Stimulated activated CD4-positive, alpha-beta T cell treated with anti-CD3 and anti-CD28 coated beads, Interleukin-1b, Interleukin-23, amount 100 ng/mL, for 48 hours (primary cell): ENCODE measurements around the gene PTPRD.

ENCODE experiments used
- DNase-seq: peaks from one replicate; pipeline ENCODE4 v3.0.0-alpha.2; 2020

The PTPRD gene

GRCh38 chr9:10045598-10045997 lies 567.2 kb downstream of the PTPRD start:
- no peak for DNase-seq

- DNase-seq, result no peak
Observed at GRCh38 chr9:10041726-10042229, 571.0 kb downstream of the PTPRD start.

GRCh38 chr9:10036095-10036494 lies 576.7 kb downstream of the PTPRD start:
- DNase-seq, result no peak

- no peak for DNase-seq
Observed at GRCh38 chr9:10032166-10032565, 580.6 kb downstream of the PTPRD start.

GRCh38 chr9:10026443-10026984 lies 586.3 kb downstream of the PTPRD start:
- DNase-seq, result no peak

- DNase-seq, result no peak
Observed at GRCh38 chr9:10015755-10016154, 597.0 kb downstream of the PTPRD start.

GRCh38 chr9:10014889-10015288 lies 597.9 kb downstream of the PTPRD start:
- no peak for DNase-seq

- no peak for DNase-seq
Observed at GRCh38 chr9:10009401-10009800, 603.4 kb downstream of the PTPRD start.

- no peak for DNase-seq
Observed at GRCh38 chr9:10008101-10008799, 604.6 kb downstream of the PTPRD start.

- DNase-seq, result no peak
Observed at GRCh38 chr9:10007356-10007755, 605.4 kb downstream of the PTPRD start.

GRCh38 chr9:10005206-10005605 lies 607.6 kb downstream of the PTPRD start:
- DNase-seq, result no peak

GRCh38 chr9:10003047-10003446 lies 609.8 kb downstream of the PTPRD start:
- no peak for DNase-seq

GRCh38 chr9:10000669-10001068 lies 612.1 kb downstream of the PTPRD start:
- no peak for DNase-seq

GRCh38 chr9:9998491-9999287 lies 614.1 kb downstream of the PTPRD start:
- DNase-seq, result no peak

GRCh38 chr9:9997585-9997984 lies 615.2 kb downstream of the PTPRD start:
- DNase-seq, result no peak

GRCh38 chr9:9996259-9996658 lies 616.5 kb downstream of the PTPRD start:
- no peak for DNase-seq

- no peak for DNase-seq
Observed at GRCh38 chr9:9992936-9993335, 619.9 kb downstream of the PTPRD start.

- no peak for DNase-seq
Observed at GRCh38 chr9:9973062-9973461, 639.7 kb downstream of the PTPRD start.

- DNase-seq, result no peak
Observed at GRCh38 chr9:9970514-9970913, 642.3 kb downstream of the PTPRD start.

GRCh38 chr9:9963841-9964240 lies 649.0 kb downstream of the PTPRD start:
- no peak for DNase-seq

GRCh38 chr9:9961934-9962333 lies 650.9 kb downstream of the PTPRD start:
- DNase-seq, result no peak

- DNase-seq, result no peak
Observed at GRCh38 chr9:9961487-9961886, 651.3 kb downstream of the PTPRD start.

- no peak for DNase-seq
Observed at GRCh38 chr9:9951556-9952160, 661.1 kb downstream of the PTPRD start.

- DNase-seq, result no peak
Observed at GRCh38 chr9:9950813-9951212, 662.0 kb downstream of the PTPRD start.
